Endothelial cell of umbilical vein (primary cell): ENCODE results near the gene NUP50. TPM values are rescaled to one million over a fixed set of nuclear protein-coding genes. Genes with fewer than 3 reads are reported as not detected.

Experiments
- BruUV-seq: library from RNA; stranded (reverse); fragments of 400-500 nt; replicated peaks from 2 replicates; lab custom pipeline; 2021; lab: Mats Ljungman, UMichigan
- CTCF ChIA-PET: fragments of 300-600, 350-600 bp; sonication (Branson Sonifier 250); formaldehyde crosslinking; loops from one replicate; lab custom pipeline; 2021; ENCODE audit warnings: antibody characterized with exemption, inconsistent platforms; lab: Charles Lee
- POLR2A ChIA-PET: fragments of 300-600, 350-600 bp; sonication (Branson Sonifier 250); formaldehyde crosslinking; loops from one replicate; lab custom pipeline; 2021; ENCODE audit warnings: antibody characterized with exemption, inconsistent platforms; lab: Charles Lee
- DNase-seq: peaks from one replicate; pipeline ENCODE4 v3.0.0-alpha.2; 2011; ENCODE audit warnings: low read depth, low spot score
- FAIRE-seq: peaks from 2 replicates; lab custom pipeline; 2011; peaks lifted over from hg19 to GRCh38; lab: Jason Lieb, UNC
- H2AFZ ChIP-seq: 2 replicates; pipeline ENCODE4 v1.6.0; 2012; ENCODE audit warnings: low read depth, low read length, control low read depth, inconsistent platforms
- H3K27ac ChIP-seq: 2 replicates; pipeline ENCODE4 v1.5.1; 2011; ENCODE audit warnings: low read depth, mild to moderate bottlenecking, control low read depth, low read length, moderate library complexity; ENCODE audit not compliant: insufficient read depth
- H3K27me3 ChIP-seq, 2 experiments: 2 replicates each; pipeline versions ENCODE4 v1.6.0 to v1.6.1; 2011; ENCODE audit warnings: low read length in 2 of 2, mixed read lengths in 1 of 2; ENCODE audit not compliant: control insufficient read depth in 2 of 2, insufficient read depth in 2 of 2
- H3K36me3 ChIP-seq, 2 experiments: 2 replicates in 1 of 2; 3 replicates in 1 of 2; pipeline ENCODE4 v1.5.1; 2011; ENCODE audit warnings: low read length in 2 of 2, mild to moderate bottlenecking in 1 of 2, moderate library complexity in 1 of 2; ENCODE audit not compliant: control insufficient read depth in 2 of 2, insufficient read depth in 2 of 2; ENCODE audit errors: extremely low read depth in 1 of 2
- H3K4me1 ChIP-seq: 3 replicates; pipeline ENCODE4 v1.5.1; 2011; ENCODE audit warnings: mild to moderate bottlenecking, low read length; ENCODE audit not compliant: control insufficient read depth, insufficient read depth; ENCODE audit errors: extremely low read depth
- H3K4me2 ChIP-seq: 2 replicates; pipeline ENCODE4 v1.6.1; 2011; ENCODE audit warnings: low read length, control low read depth, mixed read lengths; ENCODE audit not compliant: insufficient read depth
- H3K4me3 ChIP-seq, 3 experiments: fragments of 200-600 bp in 1 of 3; sonication (generic), shearing (Covaris generic) in 1 of 3; replicated peaks in 1 of 3; 2 replicates each; pipeline ENCODE4 v1.5.1; 2011 to 2016; ENCODE audit warnings: control low read depth in 3 of 3, low read length in 3 of 3, mild to moderate bottlenecking in 2 of 3, inconsistent platforms in 1 of 3, low read depth in 1 of 3, moderate library complexity in 1 of 3; ENCODE audit not compliant: insufficient read depth in 1 of 3
- H3K79me2 ChIP-seq: 2 replicates; pipeline ENCODE4 v1.6.0; 2012; ENCODE audit warnings: low read length, inconsistent platforms; ENCODE audit not compliant: control insufficient read depth, insufficient read depth
- H3K9ac ChIP-seq: replicated peaks from 2 replicates; pipeline ENCODE3; 2011; ENCODE audit warnings: low read length, control low read depth; ENCODE audit not compliant: insufficient read depth; ENCODE audit errors: extremely low read depth
- H3K9me1 ChIP-seq: replicated peaks from 3 replicates; pipeline ENCODE4 v1.6.0; 2011; ENCODE audit warnings: mild to moderate bottlenecking, low read length; ENCODE audit not compliant: control insufficient read depth, insufficient read depth; ENCODE audit errors: extremely low read depth
- H3K9me3 ChIP-seq: replicated peaks from 2 replicates; pipeline ENCODE4 v1.5.1; 2012; ENCODE audit warnings: low read length, inconsistent platforms; ENCODE audit not compliant: control insufficient read depth, insufficient read depth
- H4K20me1 ChIP-seq: replicated peaks from 2 replicates; pipeline ENCODE3; 2011; ENCODE audit warnings: mild to moderate bottlenecking, low read length; ENCODE audit not compliant: control insufficient read depth, insufficient read depth; ENCODE audit errors: extremely low read depth
- CTCF ChIP-seq, 2 donors: IDR thresholded peaks; 1 replicate in 1 of 2; 2 replicates in 1 of 2; pipeline ENCODE4 v1.5.1; 2011; ENCODE audit warnings: low read length in 2 of 2, mild to moderate bottlenecking in 2 of 2, moderate library complexity in 2 of 2, control low read depth in 1 of 2, inconsistent platforms in 1 of 2, low read depth in 1 of 2; ENCODE audit not compliant: insufficient read depth in 1 of 2; ENCODE audit errors: extremely low read depth in 1 of 2
- EZH2 ChIP-seq: IDR thresholded peaks from 2 replicates; pipeline ENCODE4 v1.6.1; 2012; ENCODE audit warnings: borderline replicate concordance, low read depth, mild to moderate bottlenecking, moderate library complexity, low read length, inconsistent platforms; ENCODE audit not compliant: severe bottlenecking
- FOS ChIP-seq: IDR thresholded peaks from 2 replicates; pipeline ENCODE4 v1.6.1; 2011; ENCODE audit warnings: mild to moderate bottlenecking, low read length, moderate library complexity, borderline replicate concordance; ENCODE audit not compliant: insufficient read depth
- GATA2 ChIP-seq: IDR thresholded peaks from 2 replicates; pipeline ENCODE4 v1.7.0; 2011; ENCODE audit warnings: low read depth, mild to moderate bottlenecking, moderate library complexity, mixed read lengths, low read length; ENCODE audit not compliant: insufficient read length, insufficient read depth
- JUN ChIP-seq: IDR thresholded peaks from 2 replicates; pipeline ENCODE4 v1.6.1; 2011; ENCODE audit warnings: borderline replicate concordance, low read depth; ENCODE audit not compliant: insufficient read length, insufficient read depth
- MAX ChIP-seq: IDR thresholded peaks from 2 replicates; pipeline ENCODE4 v1.6.1; 2011; ENCODE audit not compliant: insufficient read depth, insufficient read length
- MYC ChIP-seq: IDR thresholded peaks from one replicate; pipeline ENCODE4 v1.6.1; 2011; ENCODE audit warnings: mild to moderate bottlenecking, low read depth, low read length
- POLR2A ChIP-seq: IDR thresholded peaks from 2 replicates; pipeline ENCODE4 v1.6.1; 2012; ENCODE audit warnings: low read depth, mild to moderate bottlenecking, control low read depth, low read length
- POLR2AphosphoS5 ChIP-seq: IDR thresholded peaks from 2 replicates; pipeline ENCODE4 v1.6.1; 2012; ENCODE audit warnings: low read depth, mild to moderate bottlenecking, control low read depth, low read length, moderate library complexity; ENCODE audit not compliant: insufficient read depth
- dilution Hi-C: fragments of 300-500 bp; cut with MboI; formaldehyde crosslinking; loops from one replicate; pipeline ENCODE4 v1.15.0; 2019; ENCODE audit warnings: low sequenced_read_pairs; ENCODE audit not compliant: extremely low pct_ligation_motif_present
- intact Hi-C: fragments of 100-400 bp; cut with micrococcal nuclease; formaldehyde crosslinking; loops from one replicate; pipeline ENCODE4 v1.10.0; 2022
- polyA plus RNA-seq, 4 experiments: library from polyadenylated mRNA; depleted of rRNA in 3 of 4; stranded (reverse) in 3 of 4; unstranded in 1 of 4; fragments of >200 nt; gene quantifications; 2 replicates each; pipeline versions ENCODE4 v1.2.1 to v1.2.3, GENCODE V29; 2011 to 2012; ENCODE audit warnings: missing spikeins in 1 of 4
- total RNA-seq: library from RNA; stranded (reverse); gene quantifications from 2 replicates; pipeline ENCODE4 v1.2.3, GENCODE V29; 2021

Gene NUP50
- total and polyA plus RNA-seq, 2 donors (not counting 3 experiments of a cell fraction or from before 2014, with no cell fraction given) = 12.4 to 90.9 TPM

- intact Hi-C loops (no loop called here), dilution Hi-C loops (no loop called here)
- H3K27ac ChIP-seq = no peak overlapping the region
- H3K9me1 ChIP-seq = no peaks in the 10 kb centered on the region
- no peak overlapping the region for H3K4me2 ChIP-seq
- H3K27me3 ChIP-seq = no peaks in the 10 kb centered on the region
- ChIA-PET POLR2A (no interaction called here), CTCF (interaction anchor here (1.2 kb wide), 1 partner anchor 18 kb away, joined by 3 read pairs; no protein-coding TSS in a partner anchor)
- no peak overlapping the region for H3K4me3 ChIP-seq
- FAIRE-seq = no peak
- peaks cover 12% of the 10 kb centered on the region for H3K4me1 ChIP-seq
- H3K9me3 ChIP-seq = no peaks in the 10 kb centered on the region
- no peaks in the 10 kb centered on the region for H3K79me2 ChIP-seq
- no peaks in the 10 kb centered on the region for H3K36me3 ChIP-seq
- DNase-seq = no peak
- no peak overlapping the region for H2AFZ ChIP-seq
- H3K9ac ChIP-seq = no peak overlapping the region
- no TSS peak for BruUV-seq
- H4K20me1 ChIP-seq = no peaks in the 10 kb centered on the region
- TF ChIP-seq CTCF (IDR thresholded peaks at IDR 0.05; ENCODE audit: extremely low read depth in 1 of 2, insufficient read depth in 1 of 2, low read depth in 1 of 2, low read length in 2 of 2) (no peak), POLR2AphosphoS5 (no peak), POLR2A (no peak), MAX (no peak), GATA2 (no peak), MYC (no peak), FOS (no peak), EZH2 (no peak), JUN (no peak)
Measured at GRCh38 chr22:45210577-45210976, 46.9 kb downstream of the NUP50 start.
